Chondrocyte (in vitro differentiated cells): ENCODE results near the gene CIROP. TPM values are rescaled to one million over a fixed set of nuclear protein-coding genes. Genes with fewer than 3 reads are reported as not detected.

ENCODE experiments used
- DNase-seq: peaks from one replicate; pipeline ENCODE4 v3.0.0; 2021; ENCODE audit warnings: mixed read lengths, low spot score
- H3K27ac Mint-ChIP-seq: one replicate; pipeline ENCODE4 v1.8.0; 2021; ENCODE audit warnings: mild to moderate bottlenecking, moderate library complexity, mixed read lengths; ENCODE audit not compliant: unreplicated experiment
- H3K27me3 Mint-ChIP-seq: 2 replicates; pipeline ENCODE4 v1.8.0; 2021; ENCODE audit warnings: low read depth, mixed read lengths
- H3K36me3 Mint-ChIP-seq: 2 replicates; pipeline ENCODE4 v1.8.0; 2021; ENCODE audit warnings: low read depth, mixed read lengths
- H3K4me1 Mint-ChIP-seq: 2 replicates; pipeline ENCODE4 v1.8.0; 2021; ENCODE audit warnings: low read depth, mild to moderate bottlenecking, mixed read lengths
- H3K4me3 Mint-ChIP-seq: one replicate; pipeline ENCODE4 v1.8.0; 2021; ENCODE audit warnings: mild to moderate bottlenecking, moderate library complexity, mixed read lengths; ENCODE audit not compliant: unreplicated experiment
- H3K9me3 Mint-ChIP-seq: 2 replicates; pipeline ENCODE4 v1.8.0; 2021; ENCODE audit warnings: low read depth, mixed read lengths
- long read RNA-seq: library from polyadenylated mRNA; stranded (forward); transcript quantifications from one replicate; pipeline ENCODE4 v2.0.0, GENCODE V29; 2021
- total RNA-seq: library from RNA; stranded (reverse); gene quantifications from 3 replicates; pipeline ENCODE4 v1.2.1, GENCODE V29; 2021
- TF ChIP-seq, protein P1 (sequence below): fragments of 200-600 bp; sonication (generic); IDR thresholded peaks from 2 replicates; pipeline ENCODE4 v1.5.0; 2021; ENCODE audit warnings: antibody characterized with exemption, mild to moderate bottlenecking, moderate library complexity

CIROP gene, protein sequence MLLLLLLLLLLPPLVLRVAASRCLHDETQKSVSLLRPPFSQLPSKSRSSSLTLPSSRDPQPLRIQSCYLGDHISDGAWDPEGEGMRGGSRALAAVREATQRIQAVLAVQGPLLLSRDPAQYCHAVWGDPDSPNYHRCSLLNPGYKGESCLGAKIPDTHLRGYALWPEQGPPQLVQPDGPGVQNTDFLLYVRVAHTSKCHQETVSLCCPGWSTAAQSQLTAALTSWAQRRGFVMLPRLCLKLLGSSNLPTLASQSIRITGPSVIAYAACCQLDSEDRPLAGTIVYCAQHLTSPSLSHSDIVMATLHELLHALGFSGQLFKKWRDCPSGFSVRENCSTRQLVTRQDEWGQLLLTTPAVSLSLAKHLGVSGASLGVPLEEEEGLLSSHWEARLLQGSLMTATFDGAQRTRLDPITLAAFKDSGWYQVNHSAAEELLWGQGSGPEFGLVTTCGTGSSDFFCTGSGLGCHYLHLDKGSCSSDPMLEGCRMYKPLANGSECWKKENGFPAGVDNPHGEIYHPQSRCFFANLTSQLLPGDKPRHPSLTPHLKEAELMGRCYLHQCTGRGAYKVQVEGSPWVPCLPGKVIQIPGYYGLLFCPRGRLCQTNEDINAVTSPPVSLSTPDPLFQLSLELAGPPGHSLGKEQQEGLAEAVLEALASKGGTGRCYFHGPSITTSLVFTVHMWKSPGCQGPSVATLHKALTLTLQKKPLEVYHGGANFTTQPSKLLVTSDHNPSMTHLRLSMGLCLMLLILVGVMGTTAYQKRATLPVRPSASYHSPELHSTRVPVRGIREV
- not detected in 3 replicates for total RNA-seq
- long read RNA-seq: 0 reads

DNA sequence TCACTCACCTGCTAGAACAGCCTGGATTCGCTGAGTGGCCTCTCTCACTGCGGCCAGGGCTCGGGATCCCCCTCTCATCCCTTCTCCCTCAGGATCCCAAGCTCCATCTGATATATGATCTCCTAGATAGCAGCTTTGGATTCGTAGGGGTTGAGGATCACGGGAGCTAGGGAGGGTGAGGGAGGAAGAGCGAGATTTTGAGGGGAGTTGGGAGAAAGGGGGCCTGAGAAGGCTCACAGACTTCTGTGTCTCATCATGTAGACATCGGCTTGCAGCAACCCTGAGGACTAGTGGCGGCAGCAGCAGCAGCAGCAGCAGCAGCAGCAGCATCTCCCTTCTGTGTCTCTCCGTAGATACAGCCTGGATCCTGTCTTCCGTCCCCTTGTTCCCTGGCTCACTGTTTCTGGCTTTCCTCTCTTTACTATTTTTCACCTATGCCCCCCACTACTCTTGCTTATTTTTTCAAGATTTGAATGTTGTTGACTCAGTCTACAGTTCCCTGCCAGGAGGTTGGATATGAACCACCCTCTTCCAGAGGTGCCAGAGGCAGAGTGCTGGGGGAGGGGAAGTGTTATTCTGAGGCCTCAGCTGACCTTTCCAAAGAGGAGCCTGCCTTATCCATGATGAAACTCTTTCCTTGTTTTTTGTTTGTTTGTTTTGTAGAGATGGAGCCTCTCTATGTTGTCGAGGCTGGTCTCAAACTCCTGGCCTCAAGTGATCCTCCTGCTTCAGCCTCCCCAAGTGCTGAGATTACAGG is at the start of gene CIROP:
TSS of gene CIROP (minus strand) at position 399 of the 757 bp plus-strand sequence. CDS start at position 330, 69 bp downstream.
- peaks cover 8% of the 10 kb centered on the region for H3K4me1 Mint-ChIP-seq
- H3K27ac Mint-ChIP-seq: no peak within 1 kb of the TSS
- H3K27me3 Mint-ChIP-seq: no peaks in the 10 kb centered on the region
- TF ChIP-seq, protein P1, sequence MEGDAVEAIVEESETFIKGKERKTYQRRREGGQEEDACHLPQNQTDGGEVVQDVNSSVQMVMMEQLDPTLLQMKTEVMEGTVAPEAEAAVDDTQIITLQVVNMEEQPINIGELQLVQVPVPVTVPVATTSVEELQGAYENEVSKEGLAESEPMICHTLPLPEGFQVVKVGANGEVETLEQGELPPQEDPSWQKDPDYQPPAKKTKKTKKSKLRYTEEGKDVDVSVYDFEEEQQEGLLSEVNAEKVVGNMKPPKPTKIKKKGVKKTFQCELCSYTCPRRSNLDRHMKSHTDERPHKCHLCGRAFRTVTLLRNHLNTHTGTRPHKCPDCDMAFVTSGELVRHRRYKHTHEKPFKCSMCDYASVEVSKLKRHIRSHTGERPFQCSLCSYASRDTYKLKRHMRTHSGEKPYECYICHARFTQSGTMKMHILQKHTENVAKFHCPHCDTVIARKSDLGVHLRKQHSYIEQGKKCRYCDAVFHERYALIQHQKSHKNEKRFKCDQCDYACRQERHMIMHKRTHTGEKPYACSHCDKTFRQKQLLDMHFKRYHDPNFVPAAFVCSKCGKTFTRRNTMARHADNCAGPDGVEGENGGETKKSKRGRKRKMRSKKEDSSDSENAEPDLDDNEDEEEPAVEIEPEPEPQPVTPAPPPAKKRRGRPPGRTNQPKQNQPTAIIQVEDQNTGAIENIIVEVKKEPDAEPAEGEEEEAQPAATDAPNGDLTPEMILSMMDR: no peak
- peaks cover 1% of the 10 kb centered on the region for H3K36me3 Mint-ChIP-seq
- DNase-seq: no peak
- H3K9me3 Mint-ChIP-seq: no peaks in the 10 kb centered on the region
- no peak within 1 kb of the TSS for H3K4me3 Mint-ChIP-seq

DNA sequence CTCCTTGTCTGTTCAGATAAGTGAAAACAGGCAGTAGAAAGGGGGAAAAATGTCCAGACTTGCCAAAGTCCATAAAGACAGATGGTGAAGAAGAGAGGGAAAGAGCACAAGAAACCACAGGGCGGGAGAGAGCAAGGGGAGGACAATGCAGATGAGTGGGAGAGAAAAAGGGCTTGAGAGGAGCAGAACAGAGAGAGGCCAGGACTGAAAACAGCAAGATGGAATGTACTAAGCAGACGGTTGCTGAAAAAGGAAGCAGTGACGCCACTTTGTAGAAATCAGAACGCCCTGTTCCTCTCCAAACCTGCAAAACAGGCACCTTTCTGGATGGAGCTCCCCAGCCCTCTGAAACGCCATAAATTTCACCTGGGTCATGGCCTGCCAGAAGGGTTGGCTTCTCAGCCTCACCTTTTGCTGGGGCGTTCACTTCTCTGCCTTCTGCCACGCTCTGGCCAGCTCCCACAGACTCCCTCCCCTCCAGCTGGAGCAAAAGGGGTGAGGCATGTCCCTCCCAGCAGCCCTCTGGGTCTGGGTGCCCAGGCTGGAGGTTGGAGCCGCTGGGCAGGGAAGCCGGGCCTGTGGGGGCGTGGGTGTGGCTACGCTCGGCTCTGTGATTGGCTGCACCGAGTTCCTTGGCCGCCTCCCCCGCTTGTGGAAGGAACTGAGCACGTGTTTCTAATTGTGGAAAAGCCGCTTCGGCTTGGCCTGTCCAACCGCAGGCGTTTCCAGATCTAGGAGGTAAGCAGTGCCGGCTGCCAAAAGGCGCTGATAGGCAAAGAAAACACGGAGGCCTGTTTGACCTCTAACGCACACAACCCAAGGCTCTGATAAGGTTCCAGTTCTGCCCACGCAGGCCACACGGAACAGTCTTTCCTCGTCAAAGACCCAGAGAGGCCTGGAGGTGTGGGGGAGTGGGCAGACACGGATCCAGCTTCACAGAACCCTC is 49.3 kb upstream of the CIROP start:
- TF ChIP-seq, protein P1: no peak
- peaks cover 14% of the 10 kb centered on the region for H3K27me3 Mint-ChIP-seq
- no peak overlapping the region for H3K27ac Mint-ChIP-seq
- peaks cover 2% of the 10 kb centered on the region for H3K9me3 Mint-ChIP-seq
- H3K4me3 Mint-ChIP-seq: no peak overlapping the region
- no peaks in the 10 kb centered on the region for H3K36me3 Mint-ChIP-seq
- peaks cover 14% of the 10 kb centered on the region for H3K4me1 Mint-ChIP-seq
- DNase-seq: no peak

DNA sequence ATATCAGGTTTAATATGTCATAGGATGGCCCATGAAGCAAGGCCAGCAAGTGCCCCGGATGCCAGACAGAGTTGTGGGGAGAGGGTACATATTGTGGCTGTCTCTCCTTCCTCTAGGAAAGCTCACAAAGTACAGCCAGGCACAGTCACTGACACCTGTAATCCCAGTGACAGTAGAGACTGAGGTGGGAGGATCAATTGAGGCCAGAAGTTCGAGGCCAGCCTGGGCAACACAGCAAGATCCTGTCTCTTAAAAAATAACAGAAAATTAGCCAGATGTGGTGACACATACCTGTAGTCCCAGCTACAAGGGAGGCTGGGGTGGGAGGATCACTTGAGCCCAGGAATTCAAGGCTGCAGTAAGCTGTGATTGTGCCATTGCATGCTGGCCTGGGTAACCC is 46.6 kb upstream of the CIROP start:
- Mint-ChIP-seq H3K27me3 (peaks cover 6% of the 10 kb centered on the region), H3K4me1 (peaks cover 14% of the 10 kb centered on the region), H3K36me3 (no peaks in the 10 kb centered on the region), H3K9me3 (peaks cover 6% of the 10 kb centered on the region), H3K27ac (no peak overlapping the region), H3K4me3 (no peak overlapping the region)
- TF ChIP-seq, protein P1: no peak
- no peak for DNase-seq

DNA sequence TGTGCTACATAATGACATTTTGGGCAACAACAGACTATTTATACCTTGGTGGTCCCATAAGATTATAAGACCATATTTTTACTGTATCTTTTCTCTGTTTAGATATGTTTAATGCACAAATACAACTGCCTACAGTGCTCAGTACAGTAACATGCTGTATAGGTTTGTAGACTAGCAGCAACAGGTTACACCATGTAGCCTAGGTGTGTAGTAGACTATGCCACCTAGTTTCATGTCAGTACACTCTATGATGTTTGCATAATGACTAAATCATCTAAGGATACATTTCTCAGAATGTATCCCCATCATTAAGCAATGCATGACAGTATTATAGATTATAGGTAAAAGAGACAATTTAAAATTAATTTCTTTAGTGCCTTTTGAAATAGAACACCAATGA is 45.0 kb upstream of the CIROP start:
- no peak for DNase-seq
- Mint-ChIP-seq H3K4me1 (peaks cover 5% of the 10 kb centered on the region), H3K9me3 (peaks cover 6% of the 10 kb centered on the region), H3K36me3 (no peaks in the 10 kb centered on the region), H3K4me3 (no peak overlapping the region), H3K27me3 (peaks cover 13% of the 10 kb centered on the region), H3K27ac (no peak overlapping the region)
- TF ChIP-seq, protein P1: no peak
